Esophagus muscularis mucosa (tissue), 4 donors: ENCODE measurements around the gene WDR37. TPM values are rescaled to one million over a fixed set of nuclear protein-coding genes. Genes with fewer than 3 reads are reported as not detected.

Experiments used
- DNase-seq: peaks from one replicate; pipeline ENCODE4 v3.0.0-alpha.2; 2017; ENCODE audit errors: extremely low spot score
- H3K27ac ChIP-seq, 4 donors: fragments of 200-600 bp; sonication (generic); replicated peaks in 1 of 4; 1 replicate in 3 of 4; 2 replicates in 1 of 4; pipeline ENCODE4 v1.5.1; 2016 to 2019; ENCODE audit warnings: mild to moderate bottlenecking in 1 of 4
- H3K27me3 ChIP-seq, 4 donors: fragments of 200-600 bp; sonication (generic); one replicate each; pipeline versions ENCODE4 v1.5.1 to v1.6.0; 2016 to 2019
- H3K36me3 ChIP-seq, 4 donors: fragments of 200-600 bp; sonication (generic); one replicate each; pipeline ENCODE4 v1.5.1; 2016 to 2019
- H3K4me1 ChIP-seq, 4 donors: fragments of 200-600 bp; sonication (generic); one replicate each; pipeline ENCODE4 v1.5.1; 2016 to 2019
- H3K4me3 ChIP-seq, 4 donors: fragments of 200-600 bp; sonication (generic); 1 replicate in 2 of 4; 2 replicates in 2 of 4; pipeline ENCODE4 v1.5.1; 2016 to 2019; ENCODE audit warnings: mild to moderate bottlenecking in 4 of 4, moderate library complexity in 1 of 4
- H3K9me3 ChIP-seq, 4 donors: fragments of 200-600 bp; sonication (generic); 1 replicate in 3 of 4; 2 replicates in 1 of 4; pipeline ENCODE4 v1.5.1; 2016 to 2019
- CTCF ChIP-seq, 3 experiments: fragments of 200-600 bp in 2 of 3; fragments of 450-650 bp in 1 of 3; sonication (generic) in 2 of 3; IDR thresholded peaks; one replicate each; pipeline ENCODE4 v1.5.1; 2017 to 2019; ENCODE audit warnings: antibody characterized with exemption in 3 of 3, mild to moderate bottlenecking in 2 of 3, moderate library complexity in 1 of 3
- EP300 ChIP-seq: sonication (generic); formaldehyde crosslinking; IDR thresholded peaks from one replicate; pipeline ENCODE4 v1.6.1; 2017; ENCODE audit warnings: antibody characterized with exemption
- POLR2A ChIP-seq: fragments of 450-650 bp; IDR thresholded peaks from one replicate; pipeline ENCODE4 v1.6.1; 2017; ENCODE audit warnings: antibody characterized with exemption, moderate library complexity, mild to moderate bottlenecking, low read depth
- POLR2AphosphoS5 ChIP-seq, 2 donors: sonication (generic); formaldehyde crosslinking; IDR thresholded peaks; one replicate each; pipeline ENCODE4 v1.6.1; 2017; ENCODE audit warnings: antibody characterized with exemption in 2 of 2
- WGBS: methylation state at CpG from one replicate; pipeline ENCODE4 v1.1.5; 2018; 5-methylcytosine and 5-hydroxymethylcytosine counted together
- intact Hi-C: fragments of 100-400 bp; cut with DNase I; formaldehyde crosslinking; loops from one replicate; pipeline ENCODE4 v1.15.1; 2023
- total RNA-seq, 4 donors: library from RNA; depleted of rRNA; stranded (reverse); fragments of >200 nt; gene quantifications; one replicate each; pipeline versions ENCODE4 v1.1.0 to v1.2.1, GENCODE V29; 2016

WDR37 gene
- total RNA-seq, 4 donors from 2014 or later, result 9.1 to 17.2 (median 13.2) TPM

GRCh38 chr10:1148855-1149605 lies 92.8 kb downstream of the WDR37 start:
- TF ChIP-seq POLR2AphosphoS5 (IDR thresholded peaks at IDR 0.05) (no peak), CTCF (IDR thresholded peaks at IDR 0.05) (no peak), EP300 (no peak), POLR2A (no peak)
- Histone ChIP-seq H3K4me1 (no peaks in the 10 kb centered on the region), H3K27me3 (peaks cover 0 to 4% (median 0%) of the 10 kb centered on the region in 4 donors), H3K27ac (no peak overlapping the region), H3K36me3 (no peaks in the 10 kb centered on the region), H3K4me3 (no peak overlapping the region), H3K9me3 (peaks cover 0 to 25% (median 14%) of the 10 kb centered on the region in 4 donors)
- 87% methylated on average over 17 of the region's 17 CpGs for WGBS
- DNase-seq, result peak; percentile 42
- intact Hi-C loops, result no loop called here

- peak; percentile 86 for DNase-seq
- Histone ChIP-seq H3K9me3 (peaks cover 0 to 20% (median 13%) of the 10 kb centered on the region in 4 donors), H3K27ac (no peak overlapping the region), H3K4me3 (no peak overlapping the region), H3K4me1 (no peaks in the 10 kb centered on the region), H3K36me3 (no peaks in the 10 kb centered on the region), H3K27me3 (peaks cover 0 to 4% (median 0%) of the 10 kb centered on the region in 4 donors)
- TF ChIP-seq POLR2AphosphoS5 (IDR thresholded peaks at IDR 0.05), result no peak
- no peak for TF ChIP-seq POLR2A
- no peak for TF ChIP-seq CTCF (IDR thresholded peaks at IDR 0.05)
- no peak for TF ChIP-seq EP300
- WGBS, result 73% methylated on average over 23 of the region's 23 CpGs
- intact Hi-C loops, result no loop called here
These were observed 93.8 kb downstream of the WDR37 start for GRCh38 chr10:1149793-1150637.

- no peak overlapping the region for H3K27ac ChIP-seq
- no peak for DNase-seq
- H3K36me3 ChIP-seq, result no peaks in the 10 kb centered on the region
- intact Hi-C loops, result no loop called here
- H3K27me3 ChIP-seq, result peaks cover 0 to 4% (median 0%) of the 10 kb centered on the region in 4 donors
- no peak overlapping the region for H3K4me3 ChIP-seq
- 84% methylated on average over 13 of the region's 13 CpGs for WGBS
- no peak for TF ChIP-seq POLR2AphosphoS5 (IDR thresholded peaks at IDR 0.05)
- TF ChIP-seq CTCF (IDR thresholded peaks at IDR 0.05), result no peak
- no peak for TF ChIP-seq POLR2A
- no peak for TF ChIP-seq EP300
- no peaks in the 10 kb centered on the region for H3K4me1 ChIP-seq
- peaks cover 0 to 19% (median 10%) of the 10 kb centered on the region in 4 donors for H3K9me3 ChIP-seq
These were observed 94.4 kb downstream of the WDR37 start for GRCh38 chr10:1150638-1150955.

GRCh38 chr10:1151076-1152033 lies 95.2 kb downstream of the WDR37 start:
- intact Hi-C loops, result no loop called here
- peak; percentile 89 for DNase-seq
- H3K27me3 ChIP-seq, result peaks cover 0 to 8% (median 0%) of the 10 kb centered on the region in 4 donors
- no peak overlapping the region for H3K4me3 ChIP-seq
- peaks cover 0 to 11% (median 4%) of the 10 kb centered on the region in 4 donors for H3K9me3 ChIP-seq
- no peak for TF ChIP-seq CTCF (IDR thresholded peaks at IDR 0.05)
- TF ChIP-seq EP300, result no peak
- no peak for TF ChIP-seq POLR2AphosphoS5 (IDR thresholded peaks at IDR 0.05)
- TF ChIP-seq POLR2A, result no peak
- 84% methylated on average over 15 of the region's 15 CpGs for WGBS
- no peak overlapping the region for H3K27ac ChIP-seq
- H3K36me3 ChIP-seq, result no peaks in the 10 kb centered on the region
- H3K4me1 ChIP-seq, result no peaks in the 10 kb centered on the region
